SK-N-MC (cell line): ENCODE measurements around the gene TLR3.

Experiments
- EZH2 ChIP-seq: fragments of 200-600 bp; sonication (generic); IDR thresholded peaks from one replicate; pipeline ENCODE4 v1.6.1; 2017; ENCODE audit warnings: antibody characterized with exemption
- FOXP2 ChIP-seq: optimal IDR thresholded peaks from 2 replicates; pipeline ENCODE3; 2011; ENCODE audit warnings: mild to moderate bottlenecking, moderate library complexity; ENCODE audit not compliant: insufficient read depth; ENCODE audit errors: extremely low read length, control extremely low read depth
- POLR2AphosphoS5 ChIP-seq: IDR thresholded peaks from 2 replicates; pipeline ENCODE4 v1.6.1; 2012; ENCODE audit warnings: mild to moderate bottlenecking, low read depth, low read length, borderline replicate concordance

GRCh38 chr4:186134861-186135260 lies 65.9 kb downstream of the TLR3 start:
- no peak for TF ChIP-seq EZH2
- TF ChIP-seq POLR2AphosphoS5 = no peak
- TF ChIP-seq FOXP2 = no peak
